ENCODE results near the gene ITSN2. TPM values are rescaled to one million over a fixed set of nuclear protein-coding genes. Genes with fewer than 3 reads are reported as not detected.
"Not testable (repeated sequence)": the region's sequence is repeated elsewhere in the genome, so short reads cannot be mapped to it uniquely, and the experiment has no call there.

ITSN2 gene
- total RNA-seq = 26.6 to 30.2 TPM (median 28.6 TPM) in 3 replicates
- long read RNA-seq, partial matches to known transcripts = 6 of 13 reads
- long read RNA-seq, other reads (novel, unspliced or antisense) = 7 of 13 reads

DNA sequence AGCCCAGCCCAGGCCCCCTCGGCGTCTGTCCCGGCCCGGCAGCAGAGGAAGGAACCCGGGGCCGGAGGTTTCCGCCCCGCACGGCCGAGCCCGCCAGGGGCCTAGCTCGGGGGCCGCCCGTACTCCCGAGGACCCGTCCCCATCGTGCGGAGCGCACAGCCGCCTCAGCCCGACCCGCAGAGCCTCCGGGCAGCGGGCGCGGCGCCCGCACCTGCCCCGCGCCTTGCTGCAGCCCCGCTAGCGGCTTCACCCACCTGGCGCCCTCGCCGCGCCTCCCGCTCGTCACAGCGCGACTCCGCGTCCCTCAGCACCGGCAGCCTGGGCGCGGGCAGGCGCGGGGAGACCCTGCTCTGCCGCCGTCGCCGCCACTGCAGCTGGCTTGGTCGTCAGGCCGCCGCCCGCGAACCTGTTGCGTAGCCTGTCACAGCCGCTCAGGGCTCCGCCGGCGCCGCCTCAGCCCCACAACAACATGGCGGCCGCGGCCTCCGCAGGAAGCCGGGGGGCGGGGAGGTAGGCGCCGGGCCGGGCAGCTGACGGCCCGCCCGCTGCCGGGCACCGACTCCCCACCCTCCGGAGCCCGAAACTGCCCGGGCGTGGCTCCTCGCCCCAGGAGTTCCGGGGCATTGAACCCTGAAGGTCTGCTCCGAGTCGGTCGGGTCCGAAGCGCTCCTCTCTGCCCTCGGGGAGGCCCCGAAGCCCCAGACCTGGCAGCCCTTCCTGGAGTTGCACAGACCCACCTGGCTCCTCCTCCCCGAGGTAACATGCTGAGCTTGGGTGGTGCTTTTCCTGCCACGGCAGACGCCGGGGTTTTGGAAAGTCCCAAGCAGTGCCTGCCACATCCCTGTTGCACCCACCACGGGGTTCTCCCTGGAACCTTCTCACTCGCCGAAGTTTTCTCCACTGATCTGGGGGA is at the start of gene ITSN2:
Gene ITSN2 (minus strand): TSS at position 487 of the 913 bp plus-strand sequence. CDS start 32,454 bp downstream, outside the sequence.
- peaks cover 29% of the 10 kb centered on the region for H3K4me1 Mint-ChIP-seq (ENCODE audit: low read depth)
- DNase-seq (ENCODE audit: low spot score) = no peak
- H3K27me3 Mint-ChIP-seq (ENCODE audit: low read depth) = no peaks in the 10 kb centered on the region
- peak within 1 kb of the TSS; percentile 87 for H3K27ac Mint-ChIP-seq (ENCODE audit: unreplicated experiment)
- peaks cover 2% of the 10 kb centered on the region for H3K36me3 Mint-ChIP-seq (ENCODE audit: low read depth)
- H3K4me3 Mint-ChIP-seq (ENCODE audit: unreplicated experiment) = peak within 1 kb of the TSS; percentile 78
- no peaks in the 10 kb centered on the region for H3K9me3 Mint-ChIP-seq (ENCODE audit: low read depth)
- TF ChIP-seq, protein P1, sequence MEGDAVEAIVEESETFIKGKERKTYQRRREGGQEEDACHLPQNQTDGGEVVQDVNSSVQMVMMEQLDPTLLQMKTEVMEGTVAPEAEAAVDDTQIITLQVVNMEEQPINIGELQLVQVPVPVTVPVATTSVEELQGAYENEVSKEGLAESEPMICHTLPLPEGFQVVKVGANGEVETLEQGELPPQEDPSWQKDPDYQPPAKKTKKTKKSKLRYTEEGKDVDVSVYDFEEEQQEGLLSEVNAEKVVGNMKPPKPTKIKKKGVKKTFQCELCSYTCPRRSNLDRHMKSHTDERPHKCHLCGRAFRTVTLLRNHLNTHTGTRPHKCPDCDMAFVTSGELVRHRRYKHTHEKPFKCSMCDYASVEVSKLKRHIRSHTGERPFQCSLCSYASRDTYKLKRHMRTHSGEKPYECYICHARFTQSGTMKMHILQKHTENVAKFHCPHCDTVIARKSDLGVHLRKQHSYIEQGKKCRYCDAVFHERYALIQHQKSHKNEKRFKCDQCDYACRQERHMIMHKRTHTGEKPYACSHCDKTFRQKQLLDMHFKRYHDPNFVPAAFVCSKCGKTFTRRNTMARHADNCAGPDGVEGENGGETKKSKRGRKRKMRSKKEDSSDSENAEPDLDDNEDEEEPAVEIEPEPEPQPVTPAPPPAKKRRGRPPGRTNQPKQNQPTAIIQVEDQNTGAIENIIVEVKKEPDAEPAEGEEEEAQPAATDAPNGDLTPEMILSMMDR (IDR thresholded peaks at IDR 0.05) = peak; percentile 8

- TF ChIP-seq, protein P1 (IDR thresholded peaks at IDR 0.05) = no peak
- Mint-ChIP-seq H3K4me1 (ENCODE audit: low read depth) (no peaks in the 10 kb centered on the region), H3K4me3 (ENCODE audit: unreplicated experiment) (no peak overlapping the region), H3K36me3 (ENCODE audit: low read depth) (no peaks in the 10 kb centered on the region), H3K27ac (ENCODE audit: unreplicated experiment) (no peak overlapping the region), H3K9me3 (ENCODE audit: low read depth) (no peaks in the 10 kb centered on the region), H3K27me3 (ENCODE audit: low read depth) (peaks cover 3% of the 10 kb centered on the region)
- DNase-seq (ENCODE audit: low spot score) = no peak
Measured at GRCh38 chr2:24409171-24409570, 48.8 kb upstream of the ITSN2 start.

DNA sequence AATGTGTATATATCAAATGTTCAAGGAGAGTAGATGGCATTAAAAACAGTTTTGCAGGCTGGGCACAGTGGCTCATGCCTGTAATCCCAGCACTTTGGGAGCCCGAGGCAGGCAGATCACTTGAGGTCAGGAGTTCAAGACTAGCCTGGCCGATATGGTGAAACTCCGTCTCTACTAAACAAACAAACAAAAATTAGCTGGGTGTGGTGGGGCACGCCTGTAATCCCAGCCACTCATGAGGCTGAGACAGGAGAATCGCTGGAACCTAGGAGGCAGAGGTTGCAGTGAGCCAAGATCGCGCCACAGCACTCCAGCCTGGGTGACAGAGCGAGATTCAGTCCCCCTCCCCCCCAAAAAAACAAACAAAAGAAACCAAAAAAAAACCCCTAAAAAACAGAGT is 48.4 kb upstream of the ITSN2 start:
- H3K4me3 Mint-ChIP-seq (ENCODE audit: unreplicated experiment); H3K4me1 Mint-ChIP-seq (ENCODE audit: low read depth); H3K9me3 Mint-ChIP-seq (ENCODE audit: low read depth); H3K36me3 Mint-ChIP-seq (ENCODE audit: low read depth); H3K27me3 Mint-ChIP-seq (ENCODE audit: low read depth); H3K27ac Mint-ChIP-seq (ENCODE audit: unreplicated experiment); DNase-seq (ENCODE audit: low spot score): not testable (repeated sequence)

DNA sequence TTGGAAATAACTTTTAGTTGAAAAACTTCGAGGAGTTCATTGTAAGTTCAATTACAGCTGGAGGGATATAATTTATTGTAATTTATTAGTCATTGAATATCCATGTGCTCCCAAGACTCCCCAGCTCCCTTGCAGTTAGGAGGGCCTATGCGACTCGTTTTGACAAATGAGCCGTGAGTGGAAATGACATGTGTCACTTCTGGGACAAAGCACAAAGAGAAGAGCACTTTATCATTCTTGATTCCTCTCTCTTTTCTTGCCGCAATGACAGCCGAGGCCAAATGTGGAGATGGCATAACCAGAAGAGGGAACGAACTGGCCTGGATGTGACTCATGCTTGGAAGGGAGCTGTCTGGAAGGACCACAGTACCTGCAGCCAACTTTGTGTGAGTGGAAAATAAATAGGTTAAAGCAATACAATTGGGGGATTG is 44.2 kb upstream of the ITSN2 start:
- TF ChIP-seq, protein P1 (IDR thresholded peaks at IDR 0.05) = no peak
- Mint-ChIP-seq H3K4me1 (ENCODE audit: low read depth) (no peaks in the 10 kb centered on the region), H3K27me3 (ENCODE audit: low read depth) (peaks cover 3% of the 10 kb centered on the region), H3K36me3 (ENCODE audit: low read depth) (no peaks in the 10 kb centered on the region), H3K4me3 (ENCODE audit: unreplicated experiment) (no peak overlapping the region), H3K27ac (ENCODE audit: unreplicated experiment) (no peak overlapping the region), H3K9me3 (ENCODE audit: low read depth) (no peaks in the 10 kb centered on the region)
- no peak for DNase-seq (ENCODE audit: low spot score)

DNA sequence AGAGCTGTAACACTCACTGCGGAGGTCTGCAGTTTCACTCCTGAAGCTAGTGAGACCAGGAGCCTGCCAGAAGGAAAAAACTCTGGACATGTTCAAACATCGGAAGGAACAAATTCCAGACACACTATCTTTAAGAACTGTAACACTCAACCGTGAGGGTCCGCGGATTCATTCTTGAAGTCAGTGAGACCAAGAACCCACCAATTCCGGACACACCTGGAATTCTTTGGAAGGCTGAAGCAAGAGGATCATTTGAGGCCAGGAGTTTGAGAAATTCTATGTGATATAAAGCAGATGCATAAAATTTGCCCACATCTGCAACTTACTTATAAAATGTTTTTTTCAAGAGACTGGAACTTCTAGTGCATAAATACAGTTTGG is 43.5 kb upstream of the ITSN2 start:
- peaks cover 2% of the 10 kb centered on the region for H3K27me3 Mint-ChIP-seq (ENCODE audit: low read depth)
- TF ChIP-seq, protein P1 (IDR thresholded peaks at IDR 0.05) = no peak
- H3K4me3 Mint-ChIP-seq (ENCODE audit: unreplicated experiment) = no peak overlapping the region
- H3K27ac Mint-ChIP-seq (ENCODE audit: unreplicated experiment) = no peak overlapping the region
- no peaks in the 10 kb centered on the region for H3K4me1 Mint-ChIP-seq (ENCODE audit: low read depth)
- no peaks in the 10 kb centered on the region for H3K36me3 Mint-ChIP-seq (ENCODE audit: low read depth)
- H3K9me3 Mint-ChIP-seq (ENCODE audit: low read depth) = no peaks in the 10 kb centered on the region
- no peak for DNase-seq (ENCODE audit: low spot score)

Measured in chondrocyte (in vitro differentiated cells).